ENCODE measurements around the gene MRPL23.

Gene MRPL23

DNA sequence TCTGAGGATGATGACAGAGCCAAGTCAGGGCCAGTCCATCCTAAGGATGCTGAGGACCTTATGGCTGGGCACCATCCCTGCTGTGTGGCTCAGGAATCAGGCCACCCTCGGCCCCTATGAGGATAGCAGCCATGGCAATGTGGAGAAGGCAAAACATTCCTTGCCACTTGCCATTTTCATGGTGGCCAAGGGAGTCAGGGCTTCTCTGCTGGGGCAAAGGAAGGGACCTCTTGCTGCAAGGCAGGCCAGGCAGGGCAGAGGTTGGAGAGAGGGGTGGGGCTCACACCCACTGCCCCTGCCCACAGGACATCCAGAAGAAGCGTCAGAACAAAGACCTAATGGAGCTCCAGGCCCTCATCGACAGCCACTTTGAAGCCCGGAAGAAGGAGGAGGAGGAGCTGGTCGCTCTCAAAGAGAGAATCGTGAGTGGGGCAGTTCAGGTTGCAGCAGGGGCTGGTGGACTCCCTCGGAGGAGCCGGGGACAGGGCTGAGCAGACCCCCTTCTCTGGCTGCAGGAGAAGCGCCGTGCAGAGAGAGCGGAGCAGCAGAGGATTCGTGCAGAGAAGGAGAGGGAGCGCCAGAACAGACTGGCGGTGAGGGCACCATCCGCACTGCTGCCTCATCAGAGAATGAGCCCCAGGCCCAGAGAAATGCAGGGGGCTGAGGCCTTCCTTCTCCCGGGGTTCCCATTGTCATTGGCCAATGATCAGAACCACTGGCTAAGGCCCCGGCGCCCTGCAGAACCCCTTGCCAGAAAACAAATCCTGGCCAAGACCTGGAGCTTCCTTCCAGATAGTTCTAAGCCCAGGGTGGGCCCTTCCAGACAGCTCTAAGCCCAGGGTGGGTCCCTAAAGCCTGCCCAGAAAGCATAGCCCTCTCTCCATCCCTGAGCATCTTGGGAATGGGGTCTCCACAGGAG is 13.5 kb upstream of the MRPL23 start:
- no peak for ATAC-seq
- TF ChIP-seq ZNF70 (CRISPR knock-in tag; IDR thresholded peaks at IDR 0.05) = no peak
- TF ChIP-seq TOX (CRISPR knock-in tag; IDR thresholded peaks at IDR 0.05; ENCODE audit: borderline replicate concordance) = no peak
- TF ChIP-seq ESRRG (CRISPR knock-in tag; IDR thresholded peaks at IDR 0.05) = no peak
- TF ChIP-seq, protein P1, sequence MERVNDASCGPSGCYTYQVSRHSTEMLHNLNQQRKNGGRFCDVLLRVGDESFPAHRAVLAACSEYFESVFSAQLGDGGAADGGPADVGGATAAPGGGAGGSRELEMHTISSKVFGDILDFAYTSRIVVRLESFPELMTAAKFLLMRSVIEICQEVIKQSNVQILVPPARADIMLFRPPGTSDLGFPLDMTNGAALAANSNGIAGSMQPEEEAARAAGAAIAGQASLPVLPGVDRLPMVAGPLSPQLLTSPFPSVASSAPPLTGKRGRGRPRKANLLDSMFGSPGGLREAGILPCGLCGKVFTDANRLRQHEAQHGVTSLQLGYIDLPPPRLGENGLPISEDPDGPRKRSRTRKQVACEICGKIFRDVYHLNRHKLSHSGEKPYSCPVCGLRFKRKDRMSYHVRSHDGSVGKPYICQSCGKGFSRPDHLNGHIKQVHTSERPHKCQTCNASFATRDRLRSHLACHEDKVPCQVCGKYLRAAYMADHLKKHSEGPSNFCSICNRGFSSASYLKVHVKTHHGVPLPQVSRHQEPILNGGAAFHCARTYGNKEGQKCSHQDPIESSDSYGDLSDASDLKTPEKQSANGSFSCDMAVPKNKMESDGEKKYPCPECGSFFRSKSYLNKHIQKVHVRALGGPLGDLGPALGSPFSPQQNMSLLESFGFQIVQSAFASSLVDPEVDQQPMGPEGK (CRISPR knock-in tag; IDR thresholded peaks at IDR 0.05; ENCODE audit: borderline replicate concordance) = no peak
- no peak for TF ChIP-seq PPARA (CRISPR knock-in tag; IDR thresholded peaks at IDR 0.05; ENCODE audit: borderline replicate concordance)
- TF ChIP-seq OSR1 (CRISPR knock-in tag; IDR thresholded peaks at IDR 0.05) = no peak
- no peak for TF ChIP-seq TCF4 (CRISPR knock-in tag; IDR thresholded peaks at IDR 0.05; ENCODE audit: borderline replicate concordance)
- no peak for TF ChIP-seq GLIS3 (CRISPR knock-in tag; IDR thresholded peaks at IDR 0.05)

DNA sequence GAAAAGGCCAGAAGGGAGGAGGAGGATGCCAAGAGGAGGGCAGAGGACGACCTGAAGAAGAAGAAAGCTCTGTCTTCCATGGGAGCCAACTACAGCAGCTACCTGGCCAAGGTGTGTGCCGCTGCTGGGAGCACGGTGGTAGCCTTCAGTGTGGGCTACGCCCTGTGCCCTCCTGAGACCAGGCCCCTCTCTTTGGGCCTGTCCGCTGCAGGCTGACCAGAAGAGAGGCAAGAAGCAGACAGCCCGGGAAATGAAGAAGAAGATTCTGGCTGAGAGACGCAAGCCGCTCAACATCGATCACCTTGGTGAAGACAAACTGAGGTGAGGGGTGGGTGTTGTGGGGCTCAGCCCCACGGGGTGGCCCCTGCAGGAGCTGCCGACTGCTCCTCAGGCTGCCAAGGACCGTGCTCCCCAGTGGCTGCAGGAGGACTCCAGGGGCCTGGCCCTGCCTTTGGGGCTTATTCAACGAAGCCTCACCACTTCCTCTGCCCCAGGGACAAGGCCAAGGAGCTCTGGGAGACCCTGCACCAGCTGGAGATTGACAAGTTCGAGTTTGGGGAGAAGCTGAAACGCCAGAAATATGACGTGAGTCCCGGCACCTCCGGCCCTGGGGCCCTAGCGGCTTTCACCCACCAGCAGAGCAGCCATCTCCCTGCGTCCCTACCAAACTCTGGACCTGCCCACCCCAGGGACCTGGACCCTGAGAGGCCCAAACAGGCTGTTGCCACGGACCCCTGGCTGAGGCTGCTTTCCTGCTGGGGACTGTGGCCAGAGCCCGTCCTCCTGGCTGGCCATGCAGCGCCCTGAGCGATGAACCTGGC is 12.6 kb upstream of the MRPL23 start:
- ATAC-seq = no peak
- no peak for TF ChIP-seq TCF4 (CRISPR knock-in tag; IDR thresholded peaks at IDR 0.05; ENCODE audit: borderline replicate concordance)
- no peak for TF ChIP-seq ZFP30 (CRISPR knock-in tag; IDR thresholded peaks at IDR 0.05)
- no peak for TF ChIP-seq SNAI2 (CRISPR knock-in tag; IDR thresholded peaks at IDR 0.05)
- TF ChIP-seq, protein P2, sequence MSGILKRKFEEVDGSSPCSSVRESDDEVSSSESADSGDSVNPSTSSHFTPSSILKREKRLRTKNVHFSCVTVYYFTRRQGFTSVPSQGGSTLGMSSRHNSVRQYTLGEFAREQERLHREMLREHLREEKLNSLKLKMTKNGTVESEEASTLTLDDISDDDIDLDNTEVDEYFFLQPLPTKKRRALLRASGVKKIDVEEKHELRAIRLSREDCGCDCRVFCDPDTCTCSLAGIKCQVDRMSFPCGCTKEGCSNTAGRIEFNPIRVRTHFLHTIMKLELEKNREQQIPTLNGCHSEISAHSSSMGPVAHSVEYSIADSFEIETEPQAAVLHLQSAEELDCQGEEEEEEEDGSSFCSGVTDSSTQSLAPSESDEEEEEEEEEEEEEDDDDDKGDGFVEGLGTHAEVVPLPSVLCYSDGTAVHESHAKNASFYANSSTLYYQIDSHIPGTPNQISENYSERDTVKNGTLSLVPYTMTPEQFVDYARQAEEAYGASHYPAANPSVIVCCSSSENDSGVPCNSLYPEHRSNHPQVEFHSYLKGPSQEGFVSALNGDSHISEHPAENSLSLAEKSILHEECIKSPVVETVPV (CRISPR knock-in tag; IDR thresholded peaks at IDR 0.05) = no peak
- TF ChIP-seq ISL1 (CRISPR knock-in tag; IDR thresholded peaks at IDR 0.05) = no peak
- no peak for TF ChIP-seq ZNF8 (CRISPR knock-in tag; IDR thresholded peaks at IDR 0.05)
- no peak for TF ChIP-seq BACH2 (CRISPR knock-in tag; IDR thresholded peaks at IDR 0.05; ENCODE audit: borderline replicate concordance)
- TF ChIP-seq, protein P3, sequence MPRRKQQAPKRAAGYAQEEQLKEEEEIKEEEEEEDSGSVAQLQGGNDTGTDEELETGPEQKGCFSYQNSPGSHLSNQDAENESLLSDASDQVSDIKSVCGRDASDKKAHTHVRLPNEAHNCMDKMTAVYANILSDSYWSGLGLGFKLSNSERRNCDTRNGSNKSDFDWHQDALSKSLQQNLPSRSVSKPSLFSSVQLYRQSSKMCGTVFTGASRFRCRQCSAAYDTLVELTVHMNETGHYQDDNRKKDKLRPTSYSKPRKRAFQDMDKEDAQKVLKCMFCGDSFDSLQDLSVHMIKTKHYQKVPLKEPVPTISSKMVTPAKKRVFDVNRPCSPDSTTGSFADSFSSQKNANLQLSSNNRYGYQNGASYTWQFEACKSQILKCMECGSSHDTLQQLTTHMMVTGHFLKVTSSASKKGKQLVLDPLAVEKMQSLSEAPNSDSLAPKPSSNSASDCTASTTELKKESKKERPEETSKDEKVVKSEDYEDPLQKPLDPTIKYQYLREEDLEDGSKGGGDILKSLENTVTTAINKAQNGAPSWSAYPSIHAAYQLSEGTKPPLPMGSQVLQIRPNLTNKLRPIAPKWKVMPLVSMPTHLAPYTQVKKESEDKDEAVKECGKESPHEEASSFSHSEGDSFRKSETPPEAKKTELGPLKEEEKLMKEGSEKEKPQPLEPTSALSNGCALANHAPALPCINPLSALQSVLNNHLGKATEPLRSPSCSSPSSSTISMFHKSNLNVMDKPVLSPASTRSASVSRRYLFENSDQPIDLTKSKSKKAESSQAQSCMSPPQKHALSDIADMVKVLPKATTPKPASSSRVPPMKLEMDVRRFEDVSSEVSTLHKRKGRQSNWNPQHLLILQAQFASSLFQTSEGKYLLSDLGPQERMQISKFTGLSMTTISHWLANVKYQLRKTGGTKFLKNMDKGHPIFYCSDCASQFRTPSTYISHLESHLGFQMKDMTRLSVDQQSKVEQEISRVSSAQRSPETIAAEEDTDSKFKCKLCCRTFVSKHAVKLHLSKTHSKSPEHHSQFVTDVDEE (CRISPR knock-in tag; IDR thresholded peaks at IDR 0.05) = no peak
- no peak for TF ChIP-seq OSR1 (CRISPR knock-in tag; IDR thresholded peaks at IDR 0.05)
- TF ChIP-seq RARB (CRISPR knock-in tag; IDR thresholded peaks at IDR 0.05) = no peak
- TF ChIP-seq ARNTL (CRISPR knock-in tag; IDR thresholded peaks at IDR 0.05; ENCODE audit: borderline replicate concordance, low read depth) = no peak
- TF ChIP-seq, protein P4, sequence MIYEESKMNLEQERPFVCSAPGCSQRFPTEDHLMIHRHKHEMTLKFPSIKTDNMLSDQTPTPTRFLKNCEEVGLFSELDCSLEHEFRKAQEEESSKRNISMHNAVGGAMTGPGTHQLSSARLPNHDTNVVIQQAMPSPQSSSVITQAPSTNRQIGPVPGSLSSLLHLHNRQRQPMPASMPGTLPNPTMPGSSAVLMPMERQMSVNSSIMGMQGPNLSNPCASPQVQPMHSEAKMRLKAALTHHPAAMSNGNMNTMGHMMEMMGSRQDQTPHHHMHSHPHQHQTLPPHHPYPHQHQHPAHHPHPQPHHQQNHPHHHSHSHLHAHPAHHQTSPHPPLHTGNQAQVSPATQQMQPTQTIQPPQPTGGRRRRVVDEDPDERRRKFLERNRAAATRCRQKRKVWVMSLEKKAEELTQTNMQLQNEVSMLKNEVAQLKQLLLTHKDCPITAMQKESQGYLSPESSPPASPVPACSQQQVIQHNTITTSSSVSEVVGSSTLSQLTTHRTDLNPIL (CRISPR knock-in tag; IDR thresholded peaks at IDR 0.05; ENCODE audit: low read depth) = no peak
- TF ChIP-seq CSDC2 (CRISPR knock-in tag; IDR thresholded peaks at IDR 0.05) = no peak
- no peak for TF ChIP-seq ESRRG (CRISPR knock-in tag; IDR thresholded peaks at IDR 0.05)
- no peak for TF ChIP-seq ZNF70 (CRISPR knock-in tag; IDR thresholded peaks at IDR 0.05)
- no peak for TF ChIP-seq ZFP3 (CRISPR knock-in tag; IDR thresholded peaks at IDR 0.05)
- TF ChIP-seq GLIS3 (CRISPR knock-in tag; IDR thresholded peaks at IDR 0.05) = no peak
- no peak for TF ChIP-seq TOX (CRISPR knock-in tag; IDR thresholded peaks at IDR 0.05; ENCODE audit: borderline replicate concordance)

Data from SK-N-SH treated with all-trans-retinoic acid at 6 μM for 48 hours (cell line).